Eye (tissue), 1 donor: ENCODE data around the gene C10orf62.
"Not testable (repeated sequence)": the region's sequence is repeated elsewhere in the genome, so short reads cannot be mapped to it uniquely, and the experiment has no call there.

Source experiments
- DNase-seq: peaks from one replicate; pipeline ENCODE4 v3.0.0-alpha.2; 2015

C10orf62 gene, protein sequence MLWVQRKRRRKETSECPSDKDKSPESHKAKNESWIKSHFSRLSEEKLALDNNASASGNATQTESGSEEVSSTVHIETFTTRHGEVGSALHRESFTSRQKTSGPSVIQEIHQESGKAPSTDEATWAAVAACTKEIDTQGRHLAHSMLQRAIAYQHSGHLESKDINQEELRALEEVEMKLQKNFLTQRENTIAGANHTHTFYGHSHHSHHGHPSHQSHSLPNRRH

DNA sequence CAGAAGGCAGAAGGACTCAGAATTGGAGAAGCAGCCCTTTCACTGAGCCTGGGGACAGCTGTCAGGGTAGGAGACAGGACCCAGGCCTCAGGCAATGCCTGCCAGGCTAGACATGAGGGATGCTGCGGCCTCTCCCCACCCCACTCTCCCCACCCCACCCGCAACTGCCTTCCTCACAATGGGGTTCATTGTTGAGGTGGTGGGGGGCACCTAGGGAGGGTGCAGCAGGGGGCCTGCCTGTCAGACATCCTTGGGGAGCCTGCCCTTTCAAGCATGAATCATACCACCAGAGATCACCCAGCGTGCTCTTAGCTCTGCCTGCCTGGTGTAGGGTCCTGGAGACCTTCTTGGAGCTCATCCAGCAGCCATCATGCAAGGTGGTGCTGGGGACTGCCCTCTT, at the start of gene C10orf62:
C10orf62 (plus strand) TSS at position 243 of the 400 bp plus-strand sequence. CDS start 177 bp downstream, outside the sequence.
- no peak for DNase-seq

DNA sequence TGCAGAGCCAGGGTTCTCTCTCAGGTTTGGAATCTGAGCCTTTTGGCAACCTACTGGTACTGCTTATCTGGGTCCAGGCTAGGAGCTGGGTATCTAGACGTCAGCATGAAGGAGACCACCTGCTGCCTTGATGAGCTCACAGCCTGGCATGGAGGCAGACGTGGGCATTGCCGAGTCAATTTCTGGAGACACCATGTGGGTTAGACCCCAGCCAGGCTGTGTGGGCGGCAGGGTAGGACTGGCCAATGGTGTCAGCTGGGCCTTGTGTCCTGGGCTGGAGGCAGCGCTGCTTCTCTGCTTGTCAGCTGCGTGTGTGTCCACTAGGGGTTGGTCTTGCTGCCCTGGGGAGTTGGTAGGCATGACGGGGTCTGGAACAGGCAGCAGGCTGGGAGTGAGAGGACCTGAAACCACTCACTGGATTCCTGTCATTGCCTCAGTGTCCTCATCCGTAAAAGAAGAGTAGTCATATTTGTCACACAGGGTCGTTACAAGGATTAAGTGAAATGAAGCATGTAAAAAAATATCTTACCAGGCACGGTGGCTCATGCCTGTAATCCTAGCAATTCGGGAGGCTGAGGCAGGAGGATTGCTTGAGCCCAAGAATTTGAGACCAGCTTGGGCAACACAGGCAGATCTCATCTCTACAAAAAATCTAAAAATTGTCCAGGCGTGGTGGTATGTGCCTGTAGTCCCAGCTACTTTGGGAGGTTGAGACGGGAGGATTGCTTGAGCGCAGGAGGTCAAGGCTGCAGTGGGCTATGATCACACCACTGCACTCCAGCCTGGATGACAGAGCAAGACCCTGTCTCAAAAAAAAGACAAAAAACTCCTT, 48.6 kb upstream of the C10orf62 start:
- no peak for DNase-seq

DNA sequence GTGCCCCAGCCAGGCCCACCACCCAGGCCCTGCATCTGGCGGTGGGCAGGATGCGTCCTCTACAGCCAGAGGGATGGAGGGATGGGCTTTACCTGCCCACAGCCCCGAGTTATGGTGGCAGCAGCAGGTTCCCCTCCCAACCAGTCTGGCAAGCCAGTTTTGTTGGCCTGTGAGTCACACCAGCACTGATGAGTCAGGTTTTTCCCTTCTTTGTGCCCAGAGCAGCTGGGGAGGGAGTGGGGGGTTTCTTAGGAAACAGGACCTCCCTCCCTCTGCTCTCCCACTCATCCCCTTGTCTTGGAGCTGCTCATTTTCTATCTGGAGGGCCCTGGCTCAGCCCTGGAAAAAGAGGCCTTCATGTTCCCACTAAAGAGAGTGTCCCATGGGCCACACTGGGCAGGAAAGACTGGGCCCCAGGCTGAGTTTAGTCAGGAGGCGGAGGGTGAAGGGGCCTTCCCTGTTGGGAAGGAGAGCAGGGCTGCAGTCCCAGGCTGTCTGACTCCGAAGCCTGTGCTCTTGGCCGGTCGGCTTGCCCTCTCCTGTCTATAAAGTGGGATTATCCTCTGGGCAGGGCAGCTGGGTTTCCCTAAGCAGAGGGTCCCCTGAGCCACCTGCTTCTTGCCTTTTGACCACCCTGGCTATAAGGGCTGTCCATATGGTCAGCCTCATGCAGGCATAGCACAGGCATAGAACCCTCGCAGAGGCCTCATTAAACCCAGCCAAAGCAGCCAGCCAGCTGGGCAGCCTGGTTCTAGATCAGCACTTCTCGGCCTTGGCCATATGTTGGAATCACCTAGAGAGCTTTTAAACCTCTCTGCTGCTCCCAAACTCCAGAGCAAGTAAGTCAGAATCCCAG, 47.1 kb upstream of the C10orf62 start:
- peak; percentile 55 for DNase-seq

DNA sequence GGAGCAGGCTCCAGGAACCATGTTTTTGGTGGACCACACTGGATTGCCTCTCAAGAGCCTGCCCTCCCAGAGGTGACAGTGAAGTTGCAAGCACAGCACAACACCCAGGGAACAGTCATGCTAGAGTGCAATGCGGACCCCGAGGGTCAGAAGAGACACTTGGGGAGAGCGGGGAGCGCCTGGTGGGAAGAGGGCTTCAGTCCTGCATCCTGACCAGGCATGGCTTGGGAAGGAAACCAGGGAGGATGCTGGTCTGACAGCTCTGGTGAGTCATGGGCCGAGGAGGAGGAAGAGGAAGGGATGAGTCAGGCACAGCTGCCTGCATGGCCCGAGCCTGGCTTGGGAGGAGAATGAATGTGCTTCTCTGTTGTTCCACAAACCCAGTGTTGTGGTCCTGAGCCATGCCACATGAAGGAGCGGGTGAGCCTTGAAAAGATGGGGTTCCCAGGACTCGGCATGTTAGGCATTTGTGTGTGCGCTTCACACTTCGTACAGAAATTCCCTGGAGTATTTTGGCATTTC, 46.4 kb upstream of the C10orf62 start:
- DNase-seq = no peak

DNA sequence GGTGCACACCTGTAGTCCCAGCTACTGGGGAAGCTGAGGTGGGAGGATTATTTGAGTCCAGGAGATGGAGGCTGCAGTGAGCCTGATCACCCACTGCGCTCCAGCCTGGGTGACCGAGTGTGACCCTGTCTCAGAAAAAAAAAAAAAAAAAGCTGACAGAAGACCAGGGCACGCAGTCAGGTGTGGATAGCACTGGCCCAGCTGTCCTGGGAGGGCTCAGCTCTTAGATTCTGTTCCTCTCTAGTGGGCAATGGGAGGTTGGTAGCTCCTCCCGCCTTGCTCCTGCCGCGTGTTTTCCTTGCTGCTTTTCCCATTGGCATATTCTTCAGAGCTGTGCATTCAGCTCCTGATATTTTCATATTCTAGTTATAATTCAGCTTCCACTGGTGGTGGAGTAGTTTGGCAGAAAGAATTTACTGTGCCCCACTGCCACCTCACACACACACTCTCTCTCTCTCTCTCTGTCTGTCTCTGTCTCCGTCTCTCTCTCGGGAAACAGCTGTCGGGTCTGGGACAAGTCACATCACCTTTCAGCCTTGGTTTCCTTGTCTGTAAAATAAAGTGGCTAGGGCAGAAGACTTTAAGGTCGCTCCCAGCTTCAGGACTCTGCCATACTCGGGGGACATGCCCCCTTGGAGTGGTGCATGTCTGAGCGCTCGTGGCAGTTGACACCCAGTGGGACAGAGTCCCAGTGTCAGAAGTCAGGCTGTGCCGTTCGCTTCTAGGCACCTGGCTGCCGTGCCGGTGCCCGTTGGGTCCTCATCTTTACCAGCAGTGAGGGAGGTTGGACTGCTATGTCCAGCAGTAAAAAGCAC, 42.9 kb upstream of the C10orf62 start:
- DNase-seq = no peak

DNA sequence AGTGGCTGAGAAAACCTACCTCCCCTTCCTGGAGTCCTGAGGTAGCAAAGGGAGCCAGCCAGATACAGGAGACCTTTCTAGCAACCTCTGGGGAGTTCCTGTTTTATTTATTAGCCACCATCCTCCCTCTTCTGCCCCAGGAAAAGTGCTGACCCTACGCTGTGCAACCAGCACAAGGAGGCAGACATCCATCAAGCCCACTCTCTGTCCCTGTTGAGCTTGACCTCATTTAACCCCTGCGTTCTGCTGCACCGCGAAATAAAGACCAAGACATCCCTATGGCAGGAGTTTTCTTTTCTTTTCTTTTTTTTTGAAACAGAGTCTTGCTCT, 42.3 kb upstream of the C10orf62 start:
- no peak for DNase-seq

DNA sequence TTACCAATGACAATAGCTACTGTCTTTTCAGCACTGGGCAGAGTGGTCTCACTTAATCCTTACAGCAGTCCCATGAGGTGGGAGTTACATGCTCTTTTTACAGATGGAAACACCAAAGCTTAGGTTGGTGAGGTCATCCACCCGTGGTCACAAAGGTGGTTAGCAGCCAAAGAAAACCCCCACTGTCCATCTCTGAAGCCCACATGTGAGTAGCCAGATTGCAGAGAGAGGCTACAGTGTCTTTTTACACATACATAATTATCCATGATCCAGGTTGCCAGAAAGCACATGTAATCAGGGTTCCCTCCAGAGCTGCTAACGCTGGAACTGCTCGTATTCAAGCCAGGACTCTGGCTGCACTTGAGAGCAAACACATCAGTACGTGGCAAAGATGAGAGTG, 41.6 kb upstream of the C10orf62 start:
- no peak for DNase-seq

DNA sequence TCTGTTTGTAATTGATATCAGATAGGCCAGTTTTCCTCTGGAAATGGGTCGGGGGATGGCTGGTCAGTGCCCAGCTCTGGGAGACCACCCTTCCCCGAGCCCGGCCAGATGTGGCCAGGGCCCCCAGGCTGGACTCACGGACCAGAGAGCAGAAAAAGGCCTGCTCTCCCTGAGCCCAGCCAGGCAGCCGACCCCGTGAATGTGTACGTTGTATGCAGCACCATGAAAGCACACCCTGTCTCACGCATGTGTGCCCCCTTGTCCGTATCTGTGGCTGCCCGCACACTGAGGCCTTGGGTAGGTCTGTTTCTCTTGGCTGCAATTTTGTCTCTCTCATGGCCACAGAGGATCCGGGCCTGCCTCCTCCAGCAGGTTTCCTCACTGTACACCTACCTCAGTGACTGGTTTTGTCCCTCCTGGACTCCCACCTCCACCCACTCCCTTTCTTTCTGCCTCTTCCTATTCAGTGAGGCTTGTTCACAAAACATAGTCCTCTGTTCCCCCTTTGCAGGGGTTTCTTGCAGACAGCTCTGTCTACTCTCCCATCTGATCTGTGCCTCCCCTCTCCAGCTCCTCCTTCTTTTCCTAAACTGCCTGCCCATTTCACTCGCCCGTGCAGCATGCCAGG, 40.6 kb upstream of the C10orf62 start:
- no peak for DNase-seq

DNA sequence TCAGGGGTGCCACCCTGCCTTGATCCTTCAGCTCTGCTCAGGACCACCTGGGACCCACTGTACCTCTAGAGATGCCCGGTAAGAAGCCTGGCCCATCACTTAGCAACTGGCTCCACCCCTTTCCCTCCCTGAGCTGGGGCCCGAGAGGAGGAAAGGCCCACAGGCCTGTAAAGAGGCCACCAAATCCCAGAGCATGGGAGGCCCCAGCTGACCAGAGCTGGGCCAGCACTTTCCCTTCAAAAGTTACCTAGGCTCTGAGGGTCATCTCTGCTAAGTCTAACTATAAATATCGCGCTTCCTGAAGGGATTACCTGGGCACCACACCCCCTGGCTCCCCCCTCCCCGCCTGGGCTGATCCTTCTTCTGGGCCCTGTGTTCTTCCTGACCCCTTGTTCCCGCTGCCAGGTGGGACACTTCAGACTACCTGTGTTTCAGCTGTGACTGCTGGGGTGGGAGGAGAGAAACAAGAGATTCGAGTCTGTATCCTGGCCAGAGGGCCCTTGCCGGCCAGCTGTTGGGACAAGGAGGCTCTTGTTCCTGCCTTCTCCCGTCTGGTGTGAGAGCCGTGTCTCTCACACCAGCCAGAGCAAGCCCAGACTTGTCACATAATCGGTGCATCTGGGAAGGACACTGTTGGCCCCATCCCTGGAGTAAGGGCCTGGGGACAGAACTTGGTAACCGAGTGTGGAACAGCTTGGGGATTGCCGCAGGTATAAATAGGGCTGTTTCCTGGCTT, 39.8 kb upstream of the C10orf62 start:
- peak; percentile 60 for DNase-seq

DNA sequence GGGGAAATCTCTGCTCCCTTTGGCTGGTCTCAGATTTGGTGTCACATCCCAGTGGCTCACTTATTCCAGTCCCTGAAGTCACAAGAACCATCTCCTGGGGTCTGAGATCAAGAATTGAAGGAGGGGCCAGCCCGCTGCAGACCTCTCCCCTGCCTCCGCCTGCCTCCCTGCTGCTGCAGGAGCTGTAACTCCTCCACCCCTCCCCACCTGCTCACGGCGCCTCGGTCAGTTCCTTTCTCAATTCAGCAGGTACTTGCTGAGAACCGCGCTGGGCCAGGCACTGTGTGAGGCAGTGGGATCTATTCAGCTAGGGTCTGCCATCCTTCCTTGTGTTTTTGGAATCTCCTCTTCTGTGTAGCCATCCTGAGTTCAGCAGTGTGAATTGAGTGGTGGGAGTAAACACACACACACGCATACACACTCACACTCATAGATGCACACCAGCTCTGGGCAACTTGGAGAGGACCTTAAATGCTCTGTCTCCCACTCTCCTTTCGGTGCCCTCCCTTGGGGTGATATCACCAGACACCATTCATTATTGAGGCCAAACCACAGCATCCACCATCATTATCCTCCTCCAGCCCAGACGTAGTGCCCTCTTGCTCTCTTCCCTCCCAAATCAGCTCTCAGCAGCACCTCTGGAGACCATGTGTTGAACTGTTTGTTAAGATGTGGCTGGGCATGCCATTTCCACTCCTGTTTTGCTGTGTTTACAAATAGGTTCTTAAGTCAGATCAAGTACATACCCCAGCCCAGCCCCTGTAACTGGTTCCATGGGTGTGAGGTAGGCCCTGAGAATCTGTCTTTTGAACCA, 39.0 kb upstream of the C10orf62 start:
- no peak for DNase-seq

DNA sequence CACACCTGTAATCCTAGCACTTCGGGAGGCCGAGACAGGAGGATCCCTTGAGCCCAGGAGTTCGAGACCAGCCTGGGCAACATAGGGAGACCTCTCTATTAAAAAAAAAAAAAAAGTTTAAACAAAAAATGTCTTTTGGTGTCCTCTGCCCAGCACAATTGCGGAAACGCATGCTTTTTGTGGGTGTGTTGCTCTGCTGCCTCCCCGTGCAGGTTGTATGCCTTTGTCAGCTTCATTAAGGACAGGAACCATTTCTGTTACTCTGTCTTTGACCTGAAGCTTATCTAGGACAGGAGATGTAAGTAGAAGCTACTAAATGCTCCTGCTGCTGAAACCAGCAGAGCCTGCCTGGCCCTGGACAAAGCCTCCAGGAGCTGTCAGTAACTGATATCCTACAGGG, 38.2 kb upstream of the C10orf62 start:
- no peak for DNase-seq

DNA sequence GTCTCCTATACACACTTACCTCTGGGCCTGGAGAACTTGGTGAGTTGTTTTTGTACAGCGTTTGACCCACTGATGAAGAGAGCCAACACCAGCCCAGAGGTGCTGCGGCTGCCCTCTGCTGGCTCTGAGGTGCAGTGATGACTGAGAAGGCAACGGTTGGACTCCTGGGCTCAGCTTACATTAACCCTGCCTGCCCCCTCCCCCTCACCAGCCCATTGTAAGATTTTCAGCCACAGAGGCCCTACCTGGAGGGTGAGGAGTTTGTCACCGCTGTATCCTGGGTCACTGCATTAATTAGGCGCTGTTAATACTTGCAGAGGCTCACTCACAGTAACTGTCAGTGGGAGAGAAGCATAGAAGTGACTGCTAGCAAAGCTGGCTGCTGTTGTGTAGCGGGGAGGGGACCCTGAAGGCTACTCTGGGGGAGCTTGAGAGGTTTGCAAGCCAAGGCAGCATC, 35.9 kb upstream of the C10orf62 start:
- peak; percentile 81 for DNase-seq

DNA sequence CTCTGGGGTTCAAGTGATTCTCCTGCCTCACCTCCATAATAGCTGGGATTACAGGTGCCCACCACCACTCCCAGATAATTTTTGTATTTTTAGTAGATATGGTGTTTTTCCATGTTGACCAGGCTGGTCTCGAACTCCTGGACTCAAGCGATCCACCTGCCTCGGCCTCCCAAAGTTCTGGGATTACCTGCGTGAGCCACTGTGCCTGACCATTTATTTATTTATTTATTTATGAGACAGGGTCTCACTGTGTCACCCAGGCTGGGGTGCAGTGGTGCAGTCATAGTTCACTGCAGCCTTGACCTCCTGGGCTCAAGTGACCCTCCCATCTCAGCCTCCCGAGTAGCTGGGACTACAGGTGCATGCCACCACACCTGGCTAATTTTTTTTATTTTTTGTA, 35.2 kb upstream of the C10orf62 start:
- DNase-seq = not testable (repeated sequence)

DNA sequence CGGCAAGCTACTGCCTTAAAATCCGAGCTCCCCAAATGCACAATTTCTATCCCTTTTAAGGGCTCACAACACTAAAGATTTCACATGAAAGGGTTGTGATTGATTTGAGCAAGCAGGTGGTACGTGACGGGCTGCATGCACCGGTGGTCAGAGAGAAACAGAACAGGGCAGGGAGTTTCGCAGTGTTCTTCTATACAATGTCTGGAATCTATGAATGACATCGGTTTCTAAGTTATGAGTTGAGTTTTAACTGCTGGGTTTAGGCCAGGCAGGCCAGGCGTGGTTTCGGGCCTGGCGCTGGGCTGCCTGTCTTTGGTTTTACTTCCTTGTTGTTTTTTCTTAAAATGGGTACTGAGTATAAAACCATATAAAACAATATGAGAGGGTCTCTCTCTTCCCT, 34.0 kb upstream of the C10orf62 start:
- not testable (repeated sequence) for DNase-seq

DNA sequence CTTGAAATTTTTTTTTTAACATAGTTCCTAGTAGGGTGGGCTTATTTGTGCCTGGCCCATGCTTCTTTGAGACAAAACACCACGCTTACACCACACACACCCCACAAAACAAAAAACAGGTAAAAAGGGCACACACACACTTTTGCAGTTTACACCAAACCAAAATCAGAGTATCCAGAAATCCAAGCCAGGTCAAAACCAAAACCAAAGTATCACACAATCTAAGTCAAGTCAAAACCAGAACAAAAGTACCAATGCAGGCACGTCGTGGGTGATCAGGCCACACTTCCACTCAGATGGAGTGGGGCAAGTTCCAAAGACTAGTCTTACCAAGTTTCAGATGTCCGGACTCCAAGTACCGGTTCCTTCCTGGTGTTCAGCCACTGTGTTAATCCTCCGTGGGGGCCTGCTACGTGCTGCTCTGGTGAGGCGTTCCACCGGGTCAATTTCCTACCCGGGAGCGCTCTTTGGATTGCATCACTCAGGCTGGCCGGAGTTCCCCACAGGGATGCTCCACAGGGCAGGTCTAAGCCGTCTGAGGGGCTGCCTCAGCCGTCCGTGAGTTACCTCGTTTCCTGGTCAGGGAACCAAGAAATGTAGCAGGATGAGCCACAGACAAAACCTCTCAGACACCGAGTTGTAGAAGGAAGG, 28.7 kb upstream of the C10orf62 start:
- peak; percentile 27 for DNase-seq

DNA sequence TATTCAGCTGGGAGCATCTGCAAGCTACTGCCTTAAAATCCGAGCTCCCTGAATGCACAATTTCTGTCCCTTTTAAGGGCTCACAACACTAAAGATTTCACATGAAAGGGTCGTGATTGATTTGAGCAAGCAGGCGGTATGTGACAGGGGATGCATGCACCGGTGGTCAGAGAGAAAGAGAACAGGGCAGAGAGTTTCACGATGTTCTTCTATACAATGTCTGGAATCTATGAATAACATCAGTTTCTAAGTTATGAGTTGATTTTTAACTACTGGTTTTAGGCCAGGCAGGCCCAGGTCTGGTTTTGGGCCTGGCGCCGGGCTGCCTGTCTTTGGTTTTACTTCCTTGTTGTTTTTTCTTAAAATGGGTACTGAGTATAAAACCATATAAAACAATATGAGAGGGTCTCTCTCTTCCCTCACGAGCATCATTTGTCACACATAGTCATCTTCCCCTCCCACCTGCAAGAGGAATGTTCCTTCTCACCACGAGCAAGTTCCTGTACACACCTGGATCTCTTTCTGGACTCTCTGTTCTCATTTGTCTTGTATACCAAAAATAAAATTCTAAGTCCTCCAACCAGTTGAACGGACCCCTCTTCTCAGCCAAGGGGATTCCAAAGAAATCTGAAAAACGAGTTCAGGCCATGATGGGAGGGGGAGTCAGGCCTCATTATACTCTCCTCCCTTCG, 28.0 kb upstream of the C10orf62 start:
- DNase-seq = not testable (repeated sequence)

DNA sequence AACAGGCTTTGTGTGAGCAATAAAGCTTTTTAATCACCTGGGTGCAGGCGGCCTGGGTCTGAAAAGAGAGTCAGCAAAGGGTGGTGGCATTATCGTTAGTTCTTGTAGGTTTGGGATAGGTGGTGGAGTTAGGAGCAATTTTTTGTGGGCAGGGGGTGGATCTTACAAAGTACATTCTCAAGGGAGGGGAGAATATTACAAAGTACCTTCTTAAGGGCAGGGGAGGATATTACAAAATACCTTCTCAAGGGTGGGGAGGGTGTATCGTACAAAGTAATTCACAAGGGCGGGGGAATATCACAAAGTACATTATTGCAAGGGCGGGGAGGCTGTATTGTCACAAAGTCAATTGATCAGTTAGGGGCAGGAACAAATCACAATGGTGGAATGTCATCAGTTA, 27.2 kb upstream of the C10orf62 start:
- DNase-seq = not testable (repeated sequence)

DNA sequence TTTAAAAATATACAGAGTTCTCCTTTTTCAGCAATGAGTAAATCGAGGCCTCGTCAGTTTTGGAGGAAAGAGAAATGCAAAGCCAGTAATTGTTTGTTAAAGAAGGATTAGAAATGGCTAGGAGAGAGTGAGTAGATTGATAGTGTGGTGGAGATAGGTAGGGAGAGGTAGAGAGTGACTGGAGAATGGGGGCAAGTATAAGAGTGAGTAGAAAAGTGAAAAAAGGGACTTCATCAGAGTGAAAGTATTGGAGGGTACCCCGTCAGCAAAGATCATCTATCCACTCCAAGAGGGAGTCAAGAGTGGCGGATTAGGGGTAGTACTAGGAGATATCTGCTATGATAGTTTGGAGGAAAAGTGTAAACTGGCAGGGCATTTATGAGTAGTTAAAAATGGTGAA, 26.2 kb upstream of the C10orf62 start:
- DNase-seq = no peak

DNA sequence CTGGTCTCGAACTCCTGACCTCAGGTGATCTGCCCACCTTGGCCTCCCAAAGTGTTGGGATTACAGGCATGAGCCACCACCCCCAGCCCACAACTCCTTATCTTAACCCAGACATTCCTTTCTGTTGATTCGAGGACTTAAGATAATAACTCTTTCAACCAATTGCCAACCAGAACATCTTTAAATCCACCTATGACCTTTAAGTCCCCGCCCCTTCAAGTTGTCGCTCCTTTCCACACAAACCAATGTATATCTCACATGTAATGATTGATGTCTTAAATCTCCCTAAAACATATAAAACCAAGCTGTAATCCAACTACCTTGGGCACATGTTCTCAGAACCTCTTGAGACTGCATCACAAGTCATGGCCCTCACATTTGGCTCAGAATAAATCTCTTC, 24.7 kb upstream of the C10orf62 start:
- no peak for DNase-seq
